Heart right ventricle (tissue), 16 donors: ENCODE measurements around the gene C1orf105. TPM values are rescaled to one million over a fixed set of nuclear protein-coding genes. Genes with fewer than 3 reads are reported as not detected.

Experiments
- ATAC-seq, 8 donors: fragments of 200-7000 bp; cut with Tn5 transposase; one replicate each; pipeline ENCODE4 v1.9.1; 2020; ENCODE audit warnings: mild to moderate bottlenecking in 8 of 8, moderate library complexity in 8 of 8, moderate number of reproducible peaks in 1 of 8
- DNase-seq, 2 donors: peaks; one replicate each; pipeline ENCODE4 v3.0.0-alpha.2; 2020
- H3K27ac ChIP-seq, 10 donors: fragments of 200-600 bp; sonication (generic) in 2 of 10; one replicate each; pipeline versions ENCODE4 v1.5.0 to v1.8.0; 2020 to 2022; ENCODE audit warnings: mild to moderate bottlenecking in 3 of 10
- H3K27me3 ChIP-seq, 7 donors: fragments of 200-600 bp; one replicate each; pipeline ENCODE4 v1.8.0; 2021 to 2022; ENCODE audit warnings: mild to moderate bottlenecking in 2 of 7
- H3K36me3 ChIP-seq, 9 donors: fragments of 200-600 bp; sonication (generic) in 1 of 9; one replicate each; pipeline versions ENCODE4 v1.5.0 to v1.8.0; 2020 to 2022; ENCODE audit warnings: mild to moderate bottlenecking in 2 of 9
- H3K4me1 ChIP-seq, 9 donors: fragments of 200-600 bp; sonication (generic) in 1 of 9; one replicate each; pipeline versions ENCODE4 v1.5.0 to v1.8.0; 2020 to 2022; ENCODE audit warnings: mild to moderate bottlenecking in 4 of 9
- H3K4me3 ChIP-seq, 10 donors: fragments of 200-600 bp; sonication (generic) in 2 of 10; one replicate each; pipeline versions ENCODE4 v1.5.0 to v1.8.0; 2020 to 2022; ENCODE audit warnings: mild to moderate bottlenecking in 7 of 10, moderate library complexity in 2 of 10
- H3K9me3 ChIP-seq, 11 donors: fragments of 200-600 bp in 10 of 11; sonication (generic) in 2 of 11; one replicate each; pipeline versions ENCODE4 v1.5.0 to v1.8.0; 2013 to 2022; ENCODE audit warnings: mild to moderate bottlenecking in 2 of 11, control low read depth in 1 of 11, moderate library complexity in 1 of 11
- CTCF ChIP-seq, 9 donors: fragments of 200-600 bp; sonication (generic) in 2 of 9; IDR thresholded peaks; one replicate each; pipeline versions ENCODE4 v1.5.0 to v1.8.0; 2021 to 2022; ENCODE audit warnings: antibody characterized with exemption in 9 of 9, mild to moderate bottlenecking in 5 of 9, moderate library complexity in 1 of 9
- WGBS, 2 donors: extraction: QIAGEN DNeasy Blood & Tissue Kit; methylation state at CpG; one replicate each; pipeline ENCODE4 v1.1.7; 2013; ENCODE audit warnings: inconsistent platforms in 1 of 2; 5-methylcytosine and 5-hydroxymethylcytosine counted together
- intact Hi-C, 10 donors: fragments of 100-400 bp; cut with DNase I; formaldehyde crosslinking; loops; one replicate each; pipeline versions ENCODE4 v1.11.1 to v1.14.2; 2022
- polyA plus RNA-seq, 2 donors: library from polyadenylated mRNA; stranded (reverse); fragments of 200-250 nt; gene quantifications; one replicate each; pipeline ENCODE4 v1.2.3, GENCODE V29; 2013
- total RNA-seq, 10 donors: library from RNA; stranded (reverse); fragmentation: NEBNext Ultra II Directional in 3 of 10; extraction: Animal tissue kit (Norgen Biotek cat#: 25700) in 3 of 10; gene quantifications; one replicate each; pipeline versions ENCODE4 v1.2.1 to v1.2.4, GENCODE V29; 2021 to 2023
- donor health status: Arrhythmogenic right ventricular cardiomyopathy.
- donor health status: ischemic (EF 13 %, LVEDD 7.1; RV severe dilation, severe dysfunction).
- donor health status: healthy with polysubstance abuse.
- donor health status: DM: no; HTN: yes; CAD: no.
- donor health status: DM: no; HTN: no; CAD: no.
- donor health status: ischemic (EF 25% LVEDD 6.9; RV normal size, moderate dysfunction).
- donor health status: ischemic (EF 25% LVEDD 5.7; RV mildly dilated, moderate dysfunction).
- donor health status: healthy.
- donor health status: DM: yes; HTN: yes; CAD: no.
- donor health status: Ischemic cardiomyopathy.
- donor health status: ischemic (EF 35%, LVEDD 5.7; RV mildly dilated, moderate dysfunction).
- donor health status: nonischemic (EF 11% LVEDD 7.7; RV severe dilation, severe dysfunction).
- donor health status: DM: yes; HTN: yes; CAD: no.
- donor health status: PGD.
- donor health status: ischemic (EF 29% LVEDD 5.4; RV normal size, mild dysfunction).
- donor health status: nonischemic (EF 23%, LVEDD 6.1; RV moderate dilation, normal function).

The C1orf105 gene
- total and polyA plus RNA-seq, 12 donors: 1.1 to 52.7 (median 8.6) TPM

- no peak for DNase-seq
- H3K36me3 ChIP-seq: no peaks in the 10 kb centered on the region
- TF ChIP-seq CTCF (IDR thresholded peaks at IDR 0.05): no peak
- H3K4me3 ChIP-seq: no peak overlapping the region
- no peak for ATAC-seq
- H3K27me3 ChIP-seq: no peaks in the 10 kb centered on the region
- WGBS, 2 donors: 81 to 82% methylated on average over 4 of the region's 4 CpGs
- peaks cover 0 to 13% (median 0%) of the 10 kb centered on the region in 9 donors for H3K4me1 ChIP-seq
- intact Hi-C loops: no loop called here
- H3K27ac ChIP-seq: no peak overlapping the region
- H3K9me3 ChIP-seq: no peaks in the 10 kb centered on the region
These were observed 97.1 kb downstream of the C1orf105 start for GRCh38 chr1:172517545-172517944.

Other genes with a start within 250 kb of the C1orf105 start
- 10 to 100 TPM in 8 of 10 donors, 1 to 10 TPM in 2; 9.3 to 14.5 (median 13.0) TPM for gene PIGC, start 23.4 kb downstream of the C1orf105 start, total RNA-seq
- 10 to 100 TPM; 17.1 to 21.2 TPM for gene PIGC, start 23.4 kb downstream of the C1orf105 start, polyA plus RNA-seq
- gene SUCO, start 112.5 kb downstream of the C1orf105 start, total RNA-seq: 10 to 100 TPM; 18.5 to 31.4 (median 27.0) TPM
- 10 to 100 TPM; 10.2 to 10.4 TPM for gene SUCO, start 112.5 kb downstream of the C1orf105 start, polyA plus RNA-seq
- 1 to 10 TPM in 1 of 10 donors, under 1 TPM in 2, not detected in 7; 0.11 to 1.7 (median 0.28) TPM for gene FASLG, start 238.4 kb downstream of the C1orf105 start, total RNA-seq
- gene FASLG, start 238.4 kb downstream of the C1orf105 start, polyA plus RNA-seq: under 1 TPM in 1 of 2 donors, not detected in 1; 0.03 TPM